ENCODE data around the gene LPAR3.

GRCh38 chr1:84861988-84862644 lies 30.9 kb downstream of the LPAR3 start:
- no peak for TF ChIP-seq CTCF (IDR thresholded peaks at IDR 0.05)
- no peak for TF ChIP-seq POLR2A (IDR thresholded peaks at IDR 0.05)
